LNCAP (cell line): Measurements from ENCODE around the gene KCNAB2.

Experiments used
- TF ChIP-seq, protein P1 (sequence below): fragments of 450-650 bp; IDR thresholded peaks from 2 replicates; pipeline ENCODE4 v1.5.1; 2017; ENCODE audit warnings: mild to moderate bottlenecking

Gene KCNAB2

DNA sequence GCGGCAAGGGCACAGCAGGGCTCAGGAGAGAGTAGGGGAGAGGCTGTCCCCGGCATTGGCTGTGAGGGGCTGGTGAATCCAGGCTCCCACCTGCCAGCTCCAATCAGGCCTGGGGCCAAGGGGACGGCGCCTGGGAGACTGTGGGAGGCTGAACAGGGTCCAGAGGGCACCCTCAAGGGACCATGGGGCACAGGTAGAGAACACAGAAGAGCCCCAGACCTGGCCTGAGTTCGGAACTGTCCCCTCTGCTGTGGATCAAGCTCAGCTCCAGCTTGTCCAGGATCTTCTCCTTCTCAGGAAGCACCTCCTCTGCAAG, 67.0 kb downstream of the KCNAB2 start:
- TF ChIP-seq, protein P1, sequence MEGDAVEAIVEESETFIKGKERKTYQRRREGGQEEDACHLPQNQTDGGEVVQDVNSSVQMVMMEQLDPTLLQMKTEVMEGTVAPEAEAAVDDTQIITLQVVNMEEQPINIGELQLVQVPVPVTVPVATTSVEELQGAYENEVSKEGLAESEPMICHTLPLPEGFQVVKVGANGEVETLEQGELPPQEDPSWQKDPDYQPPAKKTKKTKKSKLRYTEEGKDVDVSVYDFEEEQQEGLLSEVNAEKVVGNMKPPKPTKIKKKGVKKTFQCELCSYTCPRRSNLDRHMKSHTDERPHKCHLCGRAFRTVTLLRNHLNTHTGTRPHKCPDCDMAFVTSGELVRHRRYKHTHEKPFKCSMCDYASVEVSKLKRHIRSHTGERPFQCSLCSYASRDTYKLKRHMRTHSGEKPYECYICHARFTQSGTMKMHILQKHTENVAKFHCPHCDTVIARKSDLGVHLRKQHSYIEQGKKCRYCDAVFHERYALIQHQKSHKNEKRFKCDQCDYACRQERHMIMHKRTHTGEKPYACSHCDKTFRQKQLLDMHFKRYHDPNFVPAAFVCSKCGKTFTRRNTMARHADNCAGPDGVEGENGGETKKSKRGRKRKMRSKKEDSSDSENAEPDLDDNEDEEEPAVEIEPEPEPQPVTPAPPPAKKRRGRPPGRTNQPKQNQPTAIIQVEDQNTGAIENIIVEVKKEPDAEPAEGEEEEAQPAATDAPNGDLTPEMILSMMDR: no peak

DNA sequence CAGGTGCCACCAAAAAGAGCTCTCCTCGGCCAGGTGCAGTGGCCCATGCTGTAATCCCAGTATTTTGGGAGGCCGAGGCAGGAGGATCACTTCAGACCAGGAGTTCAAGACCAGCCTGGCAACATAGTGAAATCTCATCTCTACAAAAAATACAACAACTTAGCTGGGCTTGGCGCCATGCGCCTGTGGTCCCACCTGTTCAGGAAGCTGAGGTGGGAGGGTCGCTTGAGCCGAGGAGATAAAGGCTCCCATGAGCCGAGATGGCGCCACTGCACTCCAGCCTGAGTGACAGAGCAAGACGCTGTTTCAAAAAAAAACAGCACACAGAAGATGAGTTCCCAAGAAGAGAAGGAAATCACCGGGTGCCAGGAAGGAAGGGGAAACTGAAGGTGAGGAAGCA, 67.4 kb downstream of the KCNAB2 start:
- TF ChIP-seq, protein P1: no peak

DNA sequence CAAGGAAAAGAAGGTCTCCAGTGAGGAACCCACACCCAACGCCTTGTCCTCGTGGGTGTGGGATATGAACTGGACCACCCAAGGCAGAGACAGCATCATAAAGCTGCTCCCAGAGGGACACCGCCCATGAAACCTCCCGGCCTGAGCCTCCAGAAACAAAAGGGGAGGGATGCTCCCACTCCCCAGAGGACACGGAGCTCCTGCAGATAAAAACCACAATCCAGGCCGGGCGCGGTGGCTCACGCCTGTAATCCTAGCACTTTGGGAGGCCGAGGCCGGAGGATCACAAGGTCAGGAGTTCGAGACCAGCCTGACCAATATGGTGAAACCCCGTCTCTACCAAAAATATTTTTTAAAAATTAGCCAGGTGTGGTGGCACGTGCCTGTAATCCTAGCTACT, 68.1 kb downstream of the KCNAB2 start:
- TF ChIP-seq, protein P1: no peak

DNA sequence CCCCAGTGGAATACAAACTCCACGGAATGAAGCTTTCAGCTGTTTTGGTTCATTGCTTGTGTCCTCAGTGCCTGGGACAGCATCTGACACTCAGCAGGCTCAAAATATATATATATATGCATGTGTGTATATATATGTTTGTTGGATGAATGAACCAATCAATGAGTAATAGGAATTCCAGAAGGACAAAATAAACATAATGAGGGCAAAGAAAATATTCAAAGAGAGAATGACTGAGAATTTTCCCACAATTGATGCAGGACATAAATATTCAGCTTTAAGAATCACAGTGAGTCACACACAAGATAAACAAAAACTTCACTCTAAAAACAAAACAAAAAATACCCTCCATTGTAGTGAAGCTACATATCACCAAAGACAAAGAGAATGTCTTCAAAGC, 70.4 kb downstream of the KCNAB2 start:
- TF ChIP-seq, protein P1: no peak

DNA sequence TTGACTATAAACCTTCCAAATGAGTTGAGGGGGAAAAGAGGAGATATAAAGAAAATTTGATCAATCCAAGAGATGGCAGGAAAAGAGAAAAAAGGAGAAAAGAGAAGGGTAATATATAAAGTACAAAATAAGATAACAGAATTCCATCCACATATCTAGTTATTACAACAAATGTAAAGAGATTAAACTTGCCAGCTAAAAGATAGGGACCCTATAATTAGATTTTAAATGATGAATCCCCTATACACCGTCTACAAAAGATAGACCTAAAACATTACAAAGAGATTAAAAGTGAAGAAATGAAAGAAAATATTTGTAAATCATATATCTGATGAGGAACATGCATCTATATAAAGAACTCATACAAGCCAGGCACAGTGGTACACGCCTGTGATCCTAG, 71.4 kb downstream of the KCNAB2 start:
- TF ChIP-seq, protein P1: no peak

DNA sequence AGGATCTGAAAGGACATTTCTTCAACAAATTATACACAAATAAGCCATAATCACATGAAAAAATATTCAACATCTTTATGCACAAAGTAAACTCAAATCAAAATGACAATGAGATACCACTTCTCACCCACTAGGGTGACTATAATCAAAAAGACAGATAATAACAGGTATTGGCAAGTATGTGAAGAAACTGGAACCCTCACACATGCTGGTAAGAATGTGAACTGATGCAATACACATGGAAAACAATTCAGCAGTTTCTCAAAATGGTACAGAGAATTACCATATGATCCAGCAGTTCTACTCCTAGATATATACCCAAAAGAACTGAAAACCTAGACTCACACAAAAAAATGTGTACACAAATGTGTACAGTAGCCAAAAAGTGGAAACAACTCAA, 71.9 kb downstream of the KCNAB2 start:
- TF ChIP-seq, protein P1: no peak

DNA sequence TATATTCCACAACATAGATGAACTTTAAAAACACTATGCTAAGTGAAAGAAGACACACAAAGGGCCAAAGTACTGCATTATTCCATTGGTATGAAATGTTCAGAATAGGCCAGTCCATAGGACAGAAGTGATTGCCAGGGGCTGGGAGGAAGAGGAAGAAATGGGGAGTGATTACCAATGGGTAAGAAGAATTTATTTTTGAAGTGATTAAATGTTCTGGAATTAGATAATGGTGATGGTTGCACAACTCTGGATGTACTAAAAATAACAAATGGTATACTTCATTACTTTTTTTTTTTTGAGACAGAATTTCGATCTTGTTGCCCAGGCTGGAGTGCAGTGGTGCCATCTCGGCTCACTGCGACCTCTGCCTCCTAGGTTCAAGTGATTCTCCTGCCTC, 72.7 kb downstream of the KCNAB2 start:
- TF ChIP-seq, protein P1: no peak

DNA sequence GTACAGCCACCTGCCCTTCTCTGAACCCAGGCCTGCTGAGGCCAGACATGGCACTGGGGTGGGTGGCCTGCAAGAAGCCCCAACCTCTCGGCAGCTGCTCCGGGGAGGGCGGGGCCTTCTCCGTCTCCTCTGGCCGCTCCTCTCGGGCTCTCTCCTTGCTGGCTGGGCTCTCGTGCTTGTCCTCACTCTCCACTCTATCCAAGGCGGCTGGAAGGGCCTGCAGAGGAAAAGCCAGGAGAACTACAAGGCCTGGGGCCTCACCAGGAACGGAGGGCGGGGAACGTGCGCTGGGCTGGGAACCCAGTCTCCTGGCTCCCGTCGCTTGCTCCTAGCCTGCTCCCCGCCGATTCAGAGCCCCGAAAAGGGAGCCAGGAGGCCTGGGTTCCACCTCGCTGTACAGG, 75.3 kb downstream of the KCNAB2 start:
- TF ChIP-seq, protein P1: no peak
